Measurements from ENCODE around the gene FAR2. TPM values are rescaled to one million over a fixed set of nuclear protein-coding genes. Genes with fewer than 3 reads are reported as not detected.
A peak's percentile ranks its signal among the peaks of the same experiment; 100 is the strongest.

FAR2 gene
- total RNA-seq, 1 donor from 2014 or later: 37.1 TPM

DNA sequence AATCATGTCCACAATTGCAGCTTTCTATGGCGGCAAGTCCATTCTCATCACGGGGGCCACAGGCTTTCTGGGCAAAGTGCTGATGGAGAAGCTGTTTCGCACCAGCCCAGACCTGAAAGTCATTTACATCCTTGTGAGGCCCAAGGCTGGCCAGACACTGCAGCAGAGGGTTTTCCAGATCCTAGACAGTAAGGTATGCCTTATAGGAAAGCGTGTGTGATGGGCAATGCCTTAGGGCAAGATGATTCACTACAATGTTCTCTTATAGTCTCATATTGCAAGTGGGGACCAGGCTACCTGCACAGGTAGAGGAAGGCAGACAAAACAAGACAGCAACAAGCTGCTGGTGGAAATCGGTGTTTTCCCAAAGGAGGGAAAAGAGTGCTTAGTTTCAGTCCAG, 121.4 kb downstream of the FAR2 start:
- Mint-ChIP-seq H3K36me3 (ENCODE audit: unreplicated experiment) (peaks cover 23% of the 10 kb centered on the region), H3K27me3 (ENCODE audit: unreplicated experiment) (no peaks in the 10 kb centered on the region), H3K4me3 (ENCODE audit: unreplicated experiment) (no peak overlapping the region), H3K27ac (ENCODE audit: unreplicated experiment) (no peak overlapping the region), H3K4me1 (ENCODE audit: unreplicated experiment) (no peaks in the 10 kb centered on the region), H3K9me3 (ENCODE audit: unreplicated experiment) (peaks cover 9% of the 10 kb centered on the region)
- TF ChIP-seq CTCF (IDR thresholded peaks at IDR 0.05): no peak
- DNase-seq (ENCODE audit: extremely low spot score, unreplicated experiment): no peak

- Mint-ChIP-seq H3K27ac (ENCODE audit: unreplicated experiment) (no peak overlapping the region), H3K9me3 (ENCODE audit: unreplicated experiment) (no peaks in the 10 kb centered on the region), H3K36me3 (ENCODE audit: unreplicated experiment) (peaks cover 20% of the 10 kb centered on the region), H3K4me3 (ENCODE audit: unreplicated experiment) (no peak overlapping the region), H3K4me1 (ENCODE audit: unreplicated experiment) (peaks cover 7% of the 10 kb centered on the region), H3K27me3 (ENCODE audit: unreplicated experiment) (no peaks in the 10 kb centered on the region)
- no peak for DNase-seq (ENCODE audit: extremely low spot score, unreplicated experiment)
- TF ChIP-seq CTCF (IDR thresholded peaks at IDR 0.05): no peak
Measured at GRCh38 chr12:29273178-29273843, 124.2 kb downstream of the FAR2 start.

GRCh38 chr12:29275834-29276233, 126.8 kb downstream of the FAR2 start:
- no peaks in the 10 kb centered on the region for H3K9me3 Mint-ChIP-seq (ENCODE audit: unreplicated experiment)
- H3K27me3 Mint-ChIP-seq (ENCODE audit: unreplicated experiment): no peaks in the 10 kb centered on the region
- H3K4me1 Mint-ChIP-seq (ENCODE audit: unreplicated experiment): peaks cover 16% of the 10 kb centered on the region
- no peak overlapping the region for H3K27ac Mint-ChIP-seq (ENCODE audit: unreplicated experiment)
- no peak for DNase-seq (ENCODE audit: extremely low spot score, unreplicated experiment)
- H3K36me3 Mint-ChIP-seq (ENCODE audit: unreplicated experiment): peaks cover 27% of the 10 kb centered on the region
- no peak overlapping the region for H3K4me3 Mint-ChIP-seq (ENCODE audit: unreplicated experiment)
- no peak for TF ChIP-seq CTCF (IDR thresholded peaks at IDR 0.05)

DNA sequence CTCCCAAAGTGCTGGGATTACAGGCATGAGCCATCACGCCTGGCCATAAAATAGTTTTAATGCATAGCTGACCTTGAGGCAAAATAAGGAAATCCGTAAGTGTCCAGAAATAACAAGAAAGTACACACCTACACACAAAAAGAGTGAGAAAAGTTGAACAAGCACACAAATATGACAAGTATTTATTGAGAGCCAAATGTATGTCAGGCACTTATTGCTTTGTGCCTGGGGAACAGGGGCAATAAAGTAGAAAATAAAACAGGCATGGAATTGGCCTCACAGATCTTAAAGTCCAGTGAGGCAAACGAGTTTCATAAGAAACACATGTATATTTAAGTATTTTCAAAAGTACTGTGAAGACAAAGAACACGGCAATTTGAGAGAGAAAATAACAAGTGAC, 128.2 kb downstream of the FAR2 start:
- H3K9me3 Mint-ChIP-seq (ENCODE audit: unreplicated experiment): no peaks in the 10 kb centered on the region
- DNase-seq (ENCODE audit: extremely low spot score, unreplicated experiment): no peak
- H3K4me3 Mint-ChIP-seq (ENCODE audit: unreplicated experiment): no peak overlapping the region
- peaks cover 23% of the 10 kb centered on the region for H3K4me1 Mint-ChIP-seq (ENCODE audit: unreplicated experiment)
- H3K27ac Mint-ChIP-seq (ENCODE audit: unreplicated experiment): peak overlapping the region; percentile 4
- H3K36me3 Mint-ChIP-seq (ENCODE audit: unreplicated experiment): peaks cover 24% of the 10 kb centered on the region
- H3K27me3 Mint-ChIP-seq (ENCODE audit: unreplicated experiment): no peaks in the 10 kb centered on the region
- no peak for TF ChIP-seq CTCF (IDR thresholded peaks at IDR 0.05)

DNA sequence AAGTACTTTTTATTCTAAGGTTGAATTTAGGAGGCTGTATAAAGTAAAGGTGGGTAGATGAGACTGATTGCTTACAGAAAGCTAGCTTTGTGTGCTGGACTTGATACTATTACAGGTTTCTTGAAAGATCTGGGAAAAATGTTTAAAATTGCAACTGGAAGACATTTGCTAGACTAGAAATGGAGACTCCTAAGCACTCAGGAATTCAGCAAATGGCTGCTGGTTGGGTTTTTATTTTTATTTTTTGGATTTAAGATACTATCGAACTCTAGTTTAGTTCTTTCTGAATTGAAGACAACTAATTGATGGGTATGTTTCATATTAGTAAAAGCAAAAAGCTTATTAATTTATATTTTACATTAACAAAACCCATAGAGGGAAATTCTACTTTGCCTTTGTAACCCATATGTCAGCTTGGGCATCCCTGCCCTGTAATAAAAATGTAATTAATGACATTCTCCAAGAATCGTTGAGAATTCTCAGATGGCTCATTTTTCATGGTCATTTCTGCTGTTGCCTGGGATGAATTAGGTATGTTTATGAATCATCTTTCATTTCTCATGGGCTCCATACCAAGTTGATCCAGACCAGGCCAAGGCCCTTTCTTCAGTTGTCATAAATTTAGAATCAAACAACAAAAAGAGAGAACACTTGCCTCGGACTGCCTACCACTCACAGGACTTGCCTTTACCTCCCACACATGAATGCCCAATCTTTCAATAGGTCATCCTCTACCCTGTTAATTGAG, 129.8 kb downstream of the FAR2 start:
- Mint-ChIP-seq H3K4me3 (ENCODE audit: unreplicated experiment) (no peak overlapping the region), H3K4me1 (ENCODE audit: unreplicated experiment) (peaks cover 35% of the 10 kb centered on the region), H3K27me3 (ENCODE audit: unreplicated experiment) (no peaks in the 10 kb centered on the region), H3K36me3 (ENCODE audit: unreplicated experiment) (peaks cover 16% of the 10 kb centered on the region), H3K9me3 (ENCODE audit: unreplicated experiment) (no peaks in the 10 kb centered on the region), H3K27ac (ENCODE audit: unreplicated experiment) (peak overlapping the region; percentile 52)
- DNase-seq (ENCODE audit: extremely low spot score, unreplicated experiment): no peak
- no peak for TF ChIP-seq CTCF (IDR thresholded peaks at IDR 0.05)
